Measurements from ENCODE around the gene ADAMTS14. TPM values are rescaled to one million over a fixed set of nuclear protein-coding genes. Genes with fewer than 3 reads are reported as not detected.

The ADAMTS14 gene
- total RNA-seq, 1 donor from 2014 or later, result 1.1 TPM

DNA sequence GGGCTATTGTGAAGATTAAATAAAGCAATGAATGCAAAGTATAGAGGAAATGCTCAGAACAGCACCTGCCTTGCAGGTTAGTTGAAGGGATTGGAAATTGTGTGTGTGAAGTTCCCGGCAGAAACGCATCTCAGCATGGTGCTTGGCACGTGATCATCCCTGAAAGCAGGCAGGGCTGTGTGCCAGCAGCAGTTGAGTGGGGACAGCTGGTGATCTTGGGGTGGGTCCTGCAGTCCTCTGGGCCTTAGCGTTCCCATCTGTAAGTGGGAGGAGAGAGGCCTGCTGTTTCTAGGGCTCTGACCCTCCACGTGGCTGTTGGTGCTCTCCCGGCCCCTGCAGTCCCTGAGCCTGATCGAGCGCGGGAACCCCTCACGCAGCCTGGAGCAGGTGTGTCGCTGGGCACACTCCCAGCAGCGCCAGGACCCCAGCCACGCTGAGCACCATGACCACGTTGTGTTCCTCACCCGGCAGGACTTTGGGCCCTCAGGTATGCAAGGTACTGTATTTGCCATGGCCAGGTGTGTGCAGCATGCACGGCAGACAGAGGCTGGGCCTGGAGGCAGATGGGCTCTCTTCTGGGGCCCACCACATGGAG, 57.6 kb downstream of the ADAMTS14 start:
- no peak for DNase-seq (ENCODE audit: low spot score)
- Mint-ChIP-seq H3K27ac (ENCODE audit: unreplicated experiment) (no peak overlapping the region), H3K9me3 (ENCODE audit: unreplicated experiment) (no peaks in the 10 kb centered on the region), H3K27me3 (ENCODE audit: unreplicated experiment) (peaks cover 2% of the 10 kb centered on the region), H3K4me3 (ENCODE audit: unreplicated experiment) (no peak overlapping the region), H3K4me1 (ENCODE audit: unreplicated experiment) (no peaks in the 10 kb centered on the region), H3K36me3 (ENCODE audit: low read depth, unreplicated experiment) (no peaks in the 10 kb centered on the region)
- TF ChIP-seq, protein P1, sequence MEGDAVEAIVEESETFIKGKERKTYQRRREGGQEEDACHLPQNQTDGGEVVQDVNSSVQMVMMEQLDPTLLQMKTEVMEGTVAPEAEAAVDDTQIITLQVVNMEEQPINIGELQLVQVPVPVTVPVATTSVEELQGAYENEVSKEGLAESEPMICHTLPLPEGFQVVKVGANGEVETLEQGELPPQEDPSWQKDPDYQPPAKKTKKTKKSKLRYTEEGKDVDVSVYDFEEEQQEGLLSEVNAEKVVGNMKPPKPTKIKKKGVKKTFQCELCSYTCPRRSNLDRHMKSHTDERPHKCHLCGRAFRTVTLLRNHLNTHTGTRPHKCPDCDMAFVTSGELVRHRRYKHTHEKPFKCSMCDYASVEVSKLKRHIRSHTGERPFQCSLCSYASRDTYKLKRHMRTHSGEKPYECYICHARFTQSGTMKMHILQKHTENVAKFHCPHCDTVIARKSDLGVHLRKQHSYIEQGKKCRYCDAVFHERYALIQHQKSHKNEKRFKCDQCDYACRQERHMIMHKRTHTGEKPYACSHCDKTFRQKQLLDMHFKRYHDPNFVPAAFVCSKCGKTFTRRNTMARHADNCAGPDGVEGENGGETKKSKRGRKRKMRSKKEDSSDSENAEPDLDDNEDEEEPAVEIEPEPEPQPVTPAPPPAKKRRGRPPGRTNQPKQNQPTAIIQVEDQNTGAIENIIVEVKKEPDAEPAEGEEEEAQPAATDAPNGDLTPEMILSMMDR (IDR thresholded peaks at IDR 0.05; ENCODE audit: unreplicated experiment), result no peak

DNA sequence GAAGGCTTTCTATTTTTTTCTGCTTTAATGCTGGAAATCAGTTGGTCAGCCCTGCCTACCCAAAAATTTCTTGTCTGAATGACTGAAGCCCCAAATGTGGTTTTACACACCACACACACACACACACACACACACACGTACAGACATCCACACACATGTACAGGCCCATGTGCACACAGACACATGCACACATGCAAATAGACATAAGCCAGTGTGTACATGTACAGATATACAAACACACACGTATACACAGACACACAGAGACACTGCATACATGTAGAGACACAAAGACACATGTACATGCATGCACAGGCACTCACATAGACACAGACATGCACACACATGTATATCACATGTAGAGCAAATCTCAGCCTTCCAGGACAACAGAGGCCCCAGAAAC, 58.6 kb downstream of the ADAMTS14 start:
- Mint-ChIP-seq H3K27me3 (ENCODE audit: unreplicated experiment) (peaks cover 2% of the 10 kb centered on the region), H3K4me3 (ENCODE audit: unreplicated experiment) (no peak overlapping the region), H3K36me3 (ENCODE audit: low read depth, unreplicated experiment) (no peaks in the 10 kb centered on the region), H3K9me3 (ENCODE audit: unreplicated experiment) (no peaks in the 10 kb centered on the region), H3K27ac (ENCODE audit: unreplicated experiment) (no peak overlapping the region), H3K4me1 (ENCODE audit: unreplicated experiment) (no peaks in the 10 kb centered on the region)
- DNase-seq (ENCODE audit: low spot score), result no peak
- TF ChIP-seq, protein P1 (IDR thresholded peaks at IDR 0.05; ENCODE audit: unreplicated experiment), result no peak

DNA sequence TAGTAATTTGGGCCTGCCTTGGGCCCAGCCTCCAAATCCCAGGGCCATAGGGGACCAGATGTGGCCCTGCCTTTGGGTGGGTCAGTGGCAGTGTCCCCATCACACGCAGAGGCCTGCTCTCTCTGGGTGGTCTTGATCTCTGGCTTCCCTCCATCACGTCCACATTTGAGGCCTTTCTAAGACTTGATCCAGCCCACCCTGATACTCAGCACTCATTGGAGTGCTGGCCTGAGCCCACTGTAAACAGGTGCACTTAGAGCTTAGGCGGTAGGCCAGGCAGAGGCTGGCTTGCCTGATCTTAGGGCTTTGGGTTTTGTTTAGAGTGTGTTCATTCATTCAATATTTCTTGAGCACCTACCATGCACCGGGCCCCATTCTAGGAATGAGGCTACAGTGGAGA, 60.3 kb downstream of the ADAMTS14 start:
- TF ChIP-seq, protein P1 (IDR thresholded peaks at IDR 0.05; ENCODE audit: unreplicated experiment), result no peak
- Mint-ChIP-seq H3K4me1 (ENCODE audit: unreplicated experiment) (no peaks in the 10 kb centered on the region), H3K4me3 (ENCODE audit: unreplicated experiment) (no peak overlapping the region), H3K27ac (ENCODE audit: unreplicated experiment) (no peak overlapping the region), H3K9me3 (ENCODE audit: unreplicated experiment) (no peaks in the 10 kb centered on the region), H3K36me3 (ENCODE audit: low read depth, unreplicated experiment) (no peaks in the 10 kb centered on the region), H3K27me3 (ENCODE audit: unreplicated experiment) (peaks cover 2% of the 10 kb centered on the region)
- DNase-seq (ENCODE audit: low spot score), result no peak

DNA sequence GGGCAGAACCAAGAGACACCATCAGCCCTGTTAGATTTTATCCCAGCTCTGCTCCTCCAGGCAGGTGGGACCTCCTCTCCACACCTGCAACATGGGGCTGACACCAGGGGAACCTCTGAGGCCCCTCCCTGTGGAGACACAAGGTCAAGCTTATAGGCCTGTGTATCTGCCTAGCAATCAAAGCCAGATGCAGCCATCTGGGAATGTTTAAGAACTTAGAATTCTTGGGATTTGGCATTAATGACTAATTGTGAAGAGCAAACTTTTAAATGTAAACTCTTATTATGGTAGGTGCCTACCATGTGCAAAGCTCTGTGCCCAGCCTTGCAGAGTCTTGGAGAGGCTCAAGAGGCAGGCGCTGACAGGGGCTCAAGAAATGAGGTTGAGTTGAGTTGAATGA, 60.7 kb downstream of the ADAMTS14 start:
- Mint-ChIP-seq H3K27me3 (ENCODE audit: unreplicated experiment) (peaks cover 2% of the 10 kb centered on the region), H3K36me3 (ENCODE audit: low read depth, unreplicated experiment) (no peaks in the 10 kb centered on the region), H3K4me1 (ENCODE audit: unreplicated experiment) (no peaks in the 10 kb centered on the region), H3K4me3 (ENCODE audit: unreplicated experiment) (no peak overlapping the region), H3K27ac (ENCODE audit: unreplicated experiment) (peak overlapping the region; percentile 3), H3K9me3 (ENCODE audit: unreplicated experiment) (no peaks in the 10 kb centered on the region)
- TF ChIP-seq, protein P1 (IDR thresholded peaks at IDR 0.05; ENCODE audit: unreplicated experiment), result no peak
- DNase-seq (ENCODE audit: low spot score), result no peak

DNA sequence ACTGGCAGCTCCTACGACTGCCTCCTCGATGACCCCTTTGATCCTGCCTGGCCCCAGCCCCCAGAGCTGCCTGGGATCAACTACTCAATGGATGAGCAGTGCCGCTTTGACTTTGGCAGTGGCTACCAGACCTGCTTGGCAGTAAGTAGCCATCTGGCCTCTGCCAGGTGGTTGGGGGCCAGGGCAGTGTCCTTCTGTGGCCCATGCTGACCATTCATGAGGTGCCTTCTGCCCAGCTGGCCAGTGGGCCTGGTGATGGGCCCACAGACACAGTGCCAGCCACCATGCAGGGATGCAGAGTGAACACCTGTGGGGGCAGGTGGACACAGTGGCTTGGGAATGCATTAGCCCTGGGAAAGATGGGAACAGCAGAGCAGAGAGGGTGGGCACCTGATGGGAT, 62.9 kb downstream of the ADAMTS14 start:
- peaks cover 3% of the 10 kb centered on the region for H3K4me1 Mint-ChIP-seq (ENCODE audit: unreplicated experiment)
- no peak overlapping the region for H3K4me3 Mint-ChIP-seq (ENCODE audit: unreplicated experiment)
- DNase-seq (ENCODE audit: low spot score), result no peak
- TF ChIP-seq, protein P1 (IDR thresholded peaks at IDR 0.05; ENCODE audit: unreplicated experiment), result no peak
- H3K9me3 Mint-ChIP-seq (ENCODE audit: unreplicated experiment), result no peaks in the 10 kb centered on the region
- no peaks in the 10 kb centered on the region for H3K36me3 Mint-ChIP-seq (ENCODE audit: low read depth, unreplicated experiment)
- H3K27me3 Mint-ChIP-seq (ENCODE audit: unreplicated experiment), result peaks cover 6% of the 10 kb centered on the region
- no peak overlapping the region for H3K27ac Mint-ChIP-seq (ENCODE audit: unreplicated experiment)
